GM23338 (cell line): ENCODE data around the gene PRRT1. TPM values are rescaled to one million over a fixed set of nuclear protein-coding genes. Genes with fewer than 3 reads are reported as not detected.

Source experiments
- ATAC-seq: fragments of 200-7000 bp; cut with Tn5 transposase; 3 replicates; pipeline ENCODE4 v1.9.1; 2020
- DNase-seq: peaks from one replicate; pipeline ENCODE4 v3.0.0-alpha.2; 2015; ENCODE audit warnings: low spot score
- H2AFZ ChIP-seq: fragments of 200-600 bp; sonication (generic); 2 replicates; pipeline ENCODE4 v1.8.0; 2016; ENCODE audit warnings: antibody characterized with exemption, mild to moderate bottlenecking, moderate library complexity
- H3F3A ChIP-seq: fragments of 200-600 bp; sonication (generic); replicated peaks from 2 replicates; pipeline ENCODE4 v1.8.0; 2017; ENCODE audit warnings: antibody characterized with exemption, mixed run types, low read depth
- H3K27ac ChIP-seq: fragments of 200-600 bp; sonication (generic); 2 replicates; pipeline ENCODE4 v1.6.1; 2016; ENCODE audit warnings: low read depth
- H3K27me3 ChIP-seq: fragments of 200-600 bp; sonication (generic); 2 replicates; pipeline ENCODE4 v1.8.0; 2016; ENCODE audit warnings: mild to moderate bottlenecking, mixed run types, moderate library complexity; ENCODE audit not compliant: insufficient read depth
- H3K36me3 ChIP-seq: fragments of 200-600 bp; sonication (generic); 2 replicates; pipeline ENCODE4 v1.8.0; 2016; ENCODE audit warnings: mild to moderate bottlenecking; ENCODE audit not compliant: insufficient read depth
- H3K4me1 ChIP-seq: fragments of 200-600 bp; sonication (generic); 2 replicates; pipeline ENCODE4 v1.8.0; 2016; ENCODE audit warnings: mild to moderate bottlenecking, moderate library complexity; ENCODE audit not compliant: insufficient read depth
- H3K4me2 ChIP-seq: fragments of 200-600 bp; sonication (generic); 2 replicates; pipeline ENCODE4 v1.7.1; 2017; ENCODE audit warnings: mixed run types
- H3K4me3 ChIP-seq: fragments of 200-600 bp; sonication (generic); 2 replicates; pipeline ENCODE4 v1.6.1; 2016; ENCODE audit warnings: mixed run types
- H3K79me2 ChIP-seq: fragments of 200-600 bp; sonication (generic); replicated peaks from 2 replicates; pipeline ENCODE4 v1.8.0; 2017; ENCODE audit warnings: mild to moderate bottlenecking; ENCODE audit not compliant: insufficient read depth
- H3K9me2 ChIP-seq: fragments of 200-600 bp; sonication (generic); 2 replicates; pipeline ENCODE4 v1.8.0; 2017; ENCODE audit not compliant: insufficient read depth
- H4K20me1 ChIP-seq: fragments of 200-600 bp; sonication (generic); replicated peaks from 2 replicates; pipeline ENCODE4 v1.8.0; 2017; ENCODE audit warnings: mild to moderate bottlenecking; ENCODE audit not compliant: insufficient read depth
- H3K27ac Mint-ChIP-seq: 2 replicates; pipeline ENCODE4 v1.8.0; 2020; ENCODE audit warnings: inconsistent platforms, mild to moderate bottlenecking, moderate library complexity, mixed read lengths
- H3K27me3 Mint-ChIP-seq: 3 replicates; pipeline ENCODE4 v1.8.0; 2022; ENCODE audit warnings: low read depth, mild to moderate bottlenecking, moderate library complexity, mixed read lengths, inconsistent platforms; ENCODE audit not compliant: insufficient read depth, poor library complexity
- H3K36me3 Mint-ChIP-seq: 3 replicates; pipeline ENCODE4 v1.8.0; 2021; ENCODE audit warnings: low read depth, mild to moderate bottlenecking, inconsistent platforms, moderate library complexity, mixed read lengths
- H3K4me1 Mint-ChIP-seq: 3 replicates; pipeline ENCODE4 v1.8.0; 2020; ENCODE audit warnings: mild to moderate bottlenecking, inconsistent platforms, mixed read lengths
- H3K4me3 Mint-ChIP-seq: 3 replicates; pipeline ENCODE4 v1.8.0; 2021; ENCODE audit warnings: moderate library complexity, mild to moderate bottlenecking, inconsistent platforms, mixed read lengths
- H3K9me3 Mint-ChIP-seq: 3 replicates; pipeline ENCODE4 v1.8.0; 2020; ENCODE audit warnings: moderate library complexity, mild to moderate bottlenecking, inconsistent platforms, mixed read lengths
- CREB1 ChIP-seq: fragments of 250-450 bp; sonication (Bioruptor Pico); IDR thresholded peaks from 2 replicates; pipeline ENCODE4 v1.5.0; 2020; ENCODE audit warnings: low read depth, mild to moderate bottlenecking, moderate library complexity
- EZH2 ChIP-seq: fragments of 200-600 bp; sonication (generic); IDR thresholded peaks from one replicate; pipeline ENCODE4 v1.8.0; 2017; ENCODE audit warnings: antibody characterized with exemption, mild to moderate bottlenecking, low read depth; ENCODE audit not compliant: unreplicated experiment
- EZH2phosphoT487 ChIP-seq: fragments of 200-600 bp; sonication (generic); IDR thresholded peaks from one replicate; pipeline ENCODE4 v1.8.1; 2018; ENCODE audit warnings: antibody characterized with exemption; ENCODE audit not compliant: unreplicated experiment
- NANOG ChIP-seq: IDR thresholded peaks from 2 replicates; pipeline ENCODE4 v1.6.1; 2016; ENCODE audit warnings: antibody characterized with exemption, borderline replicate concordance
- POLR2AphosphoS5 ChIP-seq: IDR thresholded peaks from 2 replicates; pipeline ENCODE4 v1.6.1; 2016; ENCODE audit warnings: antibody characterized with exemption, low read depth
- STAT1 ChIP-seq: IDR thresholded peaks from one replicate; pipeline ENCODE4 v1.6.1; 2016; ENCODE audit warnings: antibody characterized with exemption; ENCODE audit not compliant: unreplicated experiment
- ZNF114 ChIP-seq: fragments of 250-450 bp; sonication (Bioruptor Pico); IDR thresholded peaks from 2 replicates; pipeline ENCODE4 v1.5.0; 2020; ENCODE audit warnings: mild to moderate bottlenecking, moderate library complexity
- polyA plus RNA-seq: library from polyadenylated mRNA; unstranded; fragments of >200 nt; fragmentation: Nextera tagmentation; extraction: Ambion mirVana; gene quantifications from 2 replicates; pipeline ENCODE4 v1.2.1, GENCODE V29; 2016
- total RNA-seq: library from RNA; depleted of rRNA; stranded (reverse); fragments of >200 nt; shearing (Covaris generic); gene quantifications from 2 replicates; pipeline ENCODE4 v1.2.3, GENCODE V29; 2014
- TF ChIP-seq, protein P1 (sequence below), 2 experiments: fragments of 200-600 bp in 1 of 2; sonication (generic) in 1 of 2; conservative IDR thresholded peaks; 2 replicates each; pipeline versions ENCODE4 v1.5.1 to v1.6.1; 2016 to 2017; ENCODE audit warnings: antibody characterized with exemption in 2 of 2, low read depth in 2 of 2, mild to moderate bottlenecking in 2 of 2, moderate library complexity in 1 of 2
- TF ChIP-seq, protein P2 (sequence below): IDR thresholded peaks from 2 replicates; pipeline ENCODE4 v1.6.1; 2016; ENCODE audit warnings: antibody characterized with exemption

Gene PRRT1
- total and polyA plus RNA-seq, 2 experiments from 2014 or later = 2.7 TPM; not detected in 1

GRCh38 chr6:32112431-32112980 is 39.2 kb downstream of the PRRT1 start:
- Mint-ChIP-seq H3K4me1 (peaks cover 23% of the 10 kb centered on the region), H3K36me3 (peaks cover 16% of the 10 kb centered on the region), H3K27ac (no peak overlapping the region), H3K27me3 (peaks cover 21% of the 10 kb centered on the region), H3K9me3 (no peaks in the 10 kb centered on the region; the same call in 2 of the 3 replicates), H3K4me3 (no peak overlapping the region)
- H3F3A ChIP-seq = no peaks in the 10 kb centered on the region
- H3K79me2 ChIP-seq = no peaks in the 10 kb centered on the region
- no peak for ATAC-seq
- H3K4me1 ChIP-seq = peaks cover 13% of the 10 kb centered on the region; the same call in 1 of the 2 replicates
- H4K20me1 ChIP-seq = no peaks in the 10 kb centered on the region; the same call in 1 of the 2 replicates
- TF ChIP-seq EZH2 (no peak), EZH2phosphoT487 (no peak), POLR2AphosphoS5 (no peak), ZNF114 (CRISPR knock-in tag) (no peak), NANOG (no peak), STAT1 (no peak), CREB1 (CRISPR knock-in tag) (no peak)
- TF ChIP-seq, protein P1, sequence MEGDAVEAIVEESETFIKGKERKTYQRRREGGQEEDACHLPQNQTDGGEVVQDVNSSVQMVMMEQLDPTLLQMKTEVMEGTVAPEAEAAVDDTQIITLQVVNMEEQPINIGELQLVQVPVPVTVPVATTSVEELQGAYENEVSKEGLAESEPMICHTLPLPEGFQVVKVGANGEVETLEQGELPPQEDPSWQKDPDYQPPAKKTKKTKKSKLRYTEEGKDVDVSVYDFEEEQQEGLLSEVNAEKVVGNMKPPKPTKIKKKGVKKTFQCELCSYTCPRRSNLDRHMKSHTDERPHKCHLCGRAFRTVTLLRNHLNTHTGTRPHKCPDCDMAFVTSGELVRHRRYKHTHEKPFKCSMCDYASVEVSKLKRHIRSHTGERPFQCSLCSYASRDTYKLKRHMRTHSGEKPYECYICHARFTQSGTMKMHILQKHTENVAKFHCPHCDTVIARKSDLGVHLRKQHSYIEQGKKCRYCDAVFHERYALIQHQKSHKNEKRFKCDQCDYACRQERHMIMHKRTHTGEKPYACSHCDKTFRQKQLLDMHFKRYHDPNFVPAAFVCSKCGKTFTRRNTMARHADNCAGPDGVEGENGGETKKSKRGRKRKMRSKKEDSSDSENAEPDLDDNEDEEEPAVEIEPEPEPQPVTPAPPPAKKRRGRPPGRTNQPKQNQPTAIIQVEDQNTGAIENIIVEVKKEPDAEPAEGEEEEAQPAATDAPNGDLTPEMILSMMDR (conservative IDR thresholded peaks at IDR 0.05; ENCODE audit: low read depth in 2 of 2) = no peak
- TF ChIP-seq, protein P2, sequence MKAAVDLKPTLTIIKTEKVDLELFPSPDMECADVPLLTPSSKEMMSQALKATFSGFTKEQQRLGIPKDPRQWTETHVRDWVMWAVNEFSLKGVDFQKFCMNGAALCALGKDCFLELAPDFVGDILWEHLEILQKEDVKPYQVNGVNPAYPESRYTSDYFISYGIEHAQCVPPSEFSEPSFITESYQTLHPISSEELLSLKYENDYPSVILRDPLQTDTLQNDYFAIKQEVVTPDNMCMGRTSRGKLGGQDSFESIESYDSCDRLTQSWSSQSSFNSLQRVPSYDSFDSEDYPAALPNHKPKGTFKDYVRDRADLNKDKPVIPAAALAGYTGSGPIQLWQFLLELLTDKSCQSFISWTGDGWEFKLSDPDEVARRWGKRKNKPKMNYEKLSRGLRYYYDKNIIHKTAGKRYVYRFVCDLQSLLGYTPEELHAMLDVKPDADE = no peak
- no peak for DNase-seq
- H3K27ac ChIP-seq = no peak overlapping the region
- no peaks in the 10 kb centered on the region for H3K36me3 ChIP-seq
- no peak overlapping the region for H3K4me3 ChIP-seq
- H3K27me3 ChIP-seq = peaks cover 8% of the 10 kb centered on the region; the same call in 1 of the 2 replicates
- H3K4me2 ChIP-seq = no peak overlapping the region
- H2AFZ ChIP-seq = no peak overlapping the region
- no peaks in the 10 kb centered on the region for H3K9me2 ChIP-seq

GRCh38 chr6:32111424-32112066 is 40.2 kb downstream of the PRRT1 start:
- TF ChIP-seq NANOG (no peak), EZH2phosphoT487 (no peak), ZNF114 (CRISPR knock-in tag) (no peak), STAT1 (no peak), POLR2AphosphoS5 (no peak)
- TF ChIP-seq, protein P1 (conservative IDR thresholded peaks at IDR 0.05; ENCODE audit: low read depth in 2 of 2) = no peak
- Mint-ChIP-seq H3K4me3 (no peak overlapping the region), H3K27me3 (peaks cover 19% of the 10 kb centered on the region), H3K9me3 (no peaks in the 10 kb centered on the region; the same call in 2 of the 3 replicates), H3K36me3 (peaks cover 8% of the 10 kb centered on the region), H3K27ac (no peak overlapping the region), H3K4me1 (peaks cover 23% of the 10 kb centered on the region)
- Histone ChIP-seq H3K27me3 (peaks cover 8% of the 10 kb centered on the region; the same call in 1 of the 2 replicates), H3K9me2 (no peaks in the 10 kb centered on the region), H3K4me1 (peaks cover 13% of the 10 kb centered on the region; the same call in 1 of the 2 replicates), H4K20me1 (no peaks in the 10 kb centered on the region; the same call in 1 of the 2 replicates), H3F3A (no peaks in the 10 kb centered on the region), H3K79me2 (no peaks in the 10 kb centered on the region), H3K27ac (no peak overlapping the region), H3K4me2 (no peak overlapping the region), H3K4me3 (no peak overlapping the region), H2AFZ (no peak overlapping the region), H3K36me3 (no peaks in the 10 kb centered on the region)
- ATAC-seq = no peak
- no peak for DNase-seq
